HepG2 (cell line): ENCODE measurements around the gene LCE2C. TPM values are rescaled to one million over a fixed set of nuclear protein-coding genes. Genes with fewer than 3 reads are reported as not detected.

ENCODE experiments used
- ATAC-seq: fragments of 200-7000 bp; cut with Tn5 transposase; 3 replicates; pipeline ENCODE4 v1.9.1; 2020; ENCODE audit warnings: mild to moderate bottlenecking, moderate library complexity
- BruUV-seq: library from RNA; stranded (reverse); fragments of 400-500 nt; replicated peaks from 2 replicates; lab custom pipeline; 2021; lab: Mats Ljungman, UMichigan
- CTCF ChIA-PET: fragments of 300-600 bp; formaldehyde crosslinking; extraction: SDS; loops from one replicate; lab custom pipeline; 2021; ENCODE audit warnings: low total read pairs, inconsistent platforms, low intra/inter-chr PET ratio; lab: Yijun Ruan, JAX
- POLR2A ChIA-PET: fragments of 350-600 bp; sonication (Branson Sonifier 250); formaldehyde crosslinking; loops from one replicate; lab custom pipeline; 2020; ENCODE audit warnings: antibody characterized with exemption, inconsistent platforms; lab: Yijun Ruan, JAX
- DNase-seq: peaks from one replicate; pipeline ENCODE4 v3.0.0-alpha.2; 2015; ENCODE audit warnings: low spot score
- FAIRE-seq: peaks from 3 replicates; lab custom pipeline; 2011; peaks lifted over from hg19 to GRCh38; lab: Jason Lieb, UNC
- H2AFZ ChIP-seq: one replicate; pipeline ENCODE4 v1.6.1; 2011; ENCODE audit warnings: low read length, inconsistent platforms
- H3K27ac ChIP-seq: fragments of 300-600 bp; 3 replicates; pipeline ENCODE4 v1.8.0; 2011; ENCODE audit warnings: mixed run types, mild to moderate bottlenecking, mixed read lengths, low read length, inconsistent platforms; ENCODE audit not compliant: insufficient read depth; ENCODE audit errors: extremely low read length
- H3K27me3 ChIP-seq, 2 experiments: fragments of 200-600 bp in 1 of 2; 2 replicates in 1 of 2; 3 replicates in 1 of 2; pipeline versions ENCODE4 v1.6.0 to v1.8.0; 2011; ENCODE audit warnings: low read length in 2 of 2, mild to moderate bottlenecking in 2 of 2, moderate library complexity in 2 of 2, inconsistent platforms in 1 of 2; ENCODE audit not compliant: insufficient read depth in 2 of 2, control insufficient read depth in 1 of 2
- H3K36me3 ChIP-seq, 2 experiments: fragments of 200-600 bp in 1 of 2; replicated peaks in 1 of 2; 2 replicates in 1 of 2; 3 replicates in 1 of 2; pipeline versions ENCODE4 v1.5.1 to v1.8.0; 2011; ENCODE audit warnings: low read length in 2 of 2, inconsistent platforms in 1 of 2; ENCODE audit not compliant: insufficient read depth in 2 of 2, control insufficient read depth in 1 of 2
- H3K4me1 ChIP-seq: 2 replicates; pipeline ENCODE4 v1.5.1; 2012; ENCODE audit warnings: low read length, inconsistent platforms; ENCODE audit not compliant: insufficient read depth
- H3K4me2 ChIP-seq: 2 replicates; pipeline ENCODE4 v1.6.0; 2011; ENCODE audit warnings: low read depth, low read length, inconsistent platforms
- H3K4me3 ChIP-seq, 3 experiments: fragments of 200-600 bp in 1 of 3; sonication (generic), shearing (Covaris generic) in 1 of 3; replicated peaks in 1 of 3; 2 replicates each; pipeline ENCODE4 v1.5.1; 2011 to 2016; ENCODE audit warnings: low read length in 3 of 3, inconsistent platforms in 2 of 3, low read depth in 2 of 3, mild to moderate bottlenecking in 2 of 3, control low read depth in 1 of 3, mixed read lengths in 1 of 3; ENCODE audit not compliant: insufficient read depth in 1 of 3
- H3K79me2 ChIP-seq: one replicate; pipeline ENCODE4 v1.6.1; 2011; ENCODE audit warnings: low read length, inconsistent platforms; ENCODE audit not compliant: insufficient read depth
- H3K9ac ChIP-seq: 2 replicates; pipeline ENCODE4 v1.6.0; 2011; ENCODE audit warnings: mild to moderate bottlenecking, low read depth, low read length, inconsistent platforms; ENCODE audit not compliant: insufficient read depth
- H3K9me3 ChIP-seq: 2 replicates; pipeline ENCODE4 v1.5.1; 2012; ENCODE audit warnings: mild to moderate bottlenecking, low read length
- H4K20me1 ChIP-seq: 2 replicates; pipeline ENCODE4 v1.6.0; 2011; ENCODE audit warnings: inconsistent platforms, mild to moderate bottlenecking, low read length, moderate library complexity; ENCODE audit not compliant: insufficient read depth
- CBX5 ChIP-seq: sonication (generic); formaldehyde crosslinking; IDR thresholded peaks from 2 replicates; pipeline ENCODE4 v1.4.0; 2020; ENCODE audit warnings: missing genetic modification reagents, borderline replicate concordance
- EP300 ChIP-seq, 3 experiments: sonication (generic) in 1 of 3; formaldehyde crosslinking in 1 of 3; IDR thresholded peaks; 2 replicates each; pipeline versions ENCODE4 v1.5.1 to v1.6.1; 2011 to 2020; ENCODE audit warnings: low read depth in 2 of 3, low read length in 2 of 3, borderline replicate concordance in 1 of 3, improper control_type of control experiment in 1 of 3, mild to moderate bottlenecking in 1 of 3, missing genetic modification reagents in 1 of 3, moderate library complexity in 1 of 3
- HNF4A ChIP-seq: sonication (generic); formaldehyde crosslinking; IDR thresholded peaks from 2 replicates; pipeline ENCODE4 v1.4.0; 2020; ENCODE audit warnings: missing genetic modification reagents
- HNF4G ChIP-seq, 2 experiments: sonication (generic) in 1 of 2; formaldehyde crosslinking in 1 of 2; IDR thresholded peaks; 2 replicates each; pipeline versions ENCODE4 v1.4.0 to v1.6.1; 2011 to 2020; ENCODE audit warnings: borderline replicate concordance in 2 of 2, low read depth in 2 of 2, mild to moderate bottlenecking in 2 of 2, low read length in 1 of 2, missing genetic modification reagents in 1 of 2, moderate library complexity in 1 of 2
- KLF12 ChIP-seq: sonication (generic); formaldehyde crosslinking; IDR thresholded peaks from 2 replicates; pipeline ENCODE4 v1.4.0; 2020; ENCODE audit warnings: missing genetic modification reagents, borderline replicate concordance
- MAFF ChIP-seq: IDR thresholded peaks from 2 replicates; pipeline ENCODE4 v1.6.1; 2011; ENCODE audit warnings: low read depth, low read length, improper control_type of control experiment
- MTF1 ChIP-seq: sonication (generic); formaldehyde crosslinking; IDR thresholded peaks from 2 replicates; pipeline ENCODE4 v1.5.0; 2020; ENCODE audit warnings: missing genetic modification reagents
- NCOR1 ChIP-seq: fragments of 200-600 bp; sonication (generic); IDR thresholded peaks from 2 replicates; pipeline ENCODE4 v1.7.0; 2017; ENCODE audit warnings: antibody characterized with exemption, low read length, borderline replicate concordance
- PTBP1 ChIP-seq: fragments of 200-400 bp; formaldehyde crosslinking; IDR thresholded peaks from 2 replicates; pipeline ENCODE4 v1.6.1; 2018; ENCODE audit warnings: low read length, low read depth; ENCODE audit not compliant: poor library complexity, severe bottlenecking
- SALL1 ChIP-seq: sonication (generic); formaldehyde crosslinking; IDR thresholded peaks from 2 replicates; pipeline ENCODE4 v1.8.0; 2022; ENCODE audit warnings: mild to moderate bottlenecking, missing genetic modification reagents
- SYNCRIP ChIP-seq: fragments of 200-400 bp; formaldehyde crosslinking; IDR thresholded peaks from 2 replicates; pipeline ENCODE4 v1.6.1; 2018; ENCODE audit warnings: mild to moderate bottlenecking, low read depth, low read length; ENCODE audit not compliant: insufficient read depth
- ZBTB20 ChIP-seq: sonication (generic); formaldehyde crosslinking; IDR thresholded peaks from 2 replicates; pipeline ENCODE4 v1.8.1; 2023; ENCODE audit warnings: missing genetic modification reagents, low read depth, mild to moderate bottlenecking, borderline replicate concordance
- ZNF260 ChIP-seq: sonication (generic); formaldehyde crosslinking; IDR thresholded peaks from 2 replicates; pipeline ENCODE4 v1.4.0; 2020; ENCODE audit warnings: missing genetic modification reagents, low read depth, mild to moderate bottlenecking, borderline replicate concordance
- ZNF274 ChIP-seq: sonication (generic); formaldehyde crosslinking; IDR thresholded peaks from 2 replicates; pipeline ENCODE4 v1.5.1; 2020; ENCODE audit warnings: mild to moderate bottlenecking, missing genetic modification reagents
- ZNF431 ChIP-seq: sonication (generic); formaldehyde crosslinking; IDR thresholded peaks from 2 replicates; pipeline ENCODE4 v1.9.0; 2022; ENCODE audit warnings: missing genetic modification reagents, low read depth, mild to moderate bottlenecking, borderline replicate concordance
- ZNF737 ChIP-seq: sonication (generic); formaldehyde crosslinking; IDR thresholded peaks from 2 replicates; pipeline ENCODE4 v1.5.0; 2020; ENCODE audit warnings: missing genetic modification reagents, mild to moderate bottlenecking, borderline replicate concordance
- WGBS: methylation state at CpG from one replicate; pipeline ENCODE4 v1.1.6; 2017; ENCODE audit warnings: low lambda C conversion rate; 5-methylcytosine and 5-hydroxymethylcytosine counted together
- in situ Hi-C: cut with HindIII; loops from 2 replicates; pipeline ENCODE4 v1.10.0; 2017; ENCODE audit warnings: low pct_unique_long_range_greater_than_20kb; ENCODE audit not compliant: extremely low pct_ligation_motif_present
- intact Hi-C: fragments of 100-400 bp; cut with micrococcal nuclease; formaldehyde crosslinking; loops from one replicate; pipeline ENCODE4 v1.10.0; 2022; ENCODE audit not compliant: unreplicated experiment
- polyA plus RNA-seq, 8 experiments: library from polyadenylated mRNA; depleted of rRNA in 3 of 8; stranded (reverse) in 7 of 8; unstranded in 1 of 8; fragments of >200 nt; fragmentation: Illumina TruSeq in 4 of 8; extraction: Trizol in 4 of 8; gene quantifications; 2 replicates each; pipeline versions ENCODE4 v1.2.1 to v1.2.3, GENCODE V29; 2011 to 2016; ENCODE audit warnings: low read depth in 4 of 8, missing spikeins in 1 of 8, mixed read lengths in 1 of 8; ENCODE audit not compliant: insufficient read depth in 1 of 8
- total RNA-seq, 5 experiments: library from RNA; depleted of rRNA; stranded (reverse); fragments of >200 nt; fragmentation: Illumina TruSeq; extraction: Trizol; gene quantifications; 2 replicates each; pipeline ENCODE4 v1.2.3, GENCODE V29; 2016; ENCODE audit warnings: low read depth in 1 of 5
- TF ChIP-seq, protein P1 (sequence below): sonication (generic); formaldehyde crosslinking; IDR thresholded peaks from 2 replicates; pipeline ENCODE4 v1.4.0; 2020; ENCODE audit warnings: missing genetic modification reagents
- TF ChIP-seq, protein P2 (sequence below): sonication (generic); formaldehyde crosslinking; IDR thresholded peaks from 2 replicates; pipeline ENCODE4 v1.8.1; 2022; ENCODE audit warnings: low read depth, mild to moderate bottlenecking, missing genetic modification reagents
- TF ChIP-seq, protein P3 (sequence below): sonication (generic); IDR thresholded peaks from 2 replicates; pipeline ENCODE4 v1.6.1; 2016; ENCODE audit warnings: low read depth, borderline replicate concordance

The LCE2C gene
- total and polyA plus RNA-seq, 2 of the 13 experiments (the other 11 are each of a cell fraction or from before 2014, with no cell fraction given), result not detected

GRCh38 chr1:152658649-152659048 lies 16.4 kb upstream of the LCE2C start:
- Histone ChIP-seq H3K4me2 (no peak overlapping the region), H3K9ac (no peak overlapping the region), H3K9me3 (no peaks in the 10 kb centered on the region), H3K27me3 (no peaks in the 10 kb centered on the region), H3K36me3 (no peaks in the 10 kb centered on the region), H3K4me3 (no peak overlapping the region), H3K27ac (no peak overlapping the region), H3K79me2 (no peaks in the 10 kb centered on the region), H3K4me1 (no peaks in the 10 kb centered on the region), H2AFZ (no peak overlapping the region), H4K20me1 (no peaks in the 10 kb centered on the region)
- CTCF ChIA-PET, result no interaction called here
- intact Hi-C loops (no loop called here), in situ Hi-C loops (no loop called here)
- peak; percentile 16 for DNase-seq
- ATAC-seq, result peak; percentile 80
- no TSS peak for BruUV-seq
- no peak for FAIRE-seq
- POLR2A ChIA-PET, result no interaction called here
- WGBS, result 5% methylated on average over 3 of the region's 3 CpGs
- TF ChIP-seq ZNF431 (CRISPR knock-in tag) (no peak), SYNCRIP (no peak), HNF4A (CRISPR knock-in tag) (peak; percentile 83), CBX5 (CRISPR knock-in tag) (no peak), NCOR1 (peak; percentile 30; the same call in 1 of the 2 replicates), MTF1 (CRISPR knock-in tag) (no peak), HNF4G (IDR thresholded peaks at IDR 0.05; ENCODE audit: borderline replicate concordance, low read depth, low read length) (peak; percentile 50; the same call in 1 of the 2 replicates), HNF4G (CRISPR knock-in tag; IDR thresholded peaks at IDR 0.05; ENCODE audit: borderline replicate concordance, low read depth) (no peak; the same call in 1 of the 2 replicates), ZNF260 (CRISPR knock-in tag) (no peak), PTBP1 (no peak), ZNF737 (CRISPR knock-in tag) (no peak), ZNF274 (CRISPR knock-in tag) (no peak), SALL1 (peak; percentile 29; the same call in 1 of the 2 replicates), ZBTB20 (CRISPR knock-in tag) (no peak), EP300 (IDR thresholded peaks at IDR 0.05; ENCODE audit: low read depth in 2 of 2, low read length in 2 of 2) (no peak), EP300 (CRISPR knock-in tag; IDR thresholded peaks at IDR 0.05; ENCODE audit: borderline replicate concordance) (no peak), KLF12 (CRISPR knock-in tag) (no peak), MAFF (peak; percentile 64)
- TF ChIP-seq, protein P1, sequence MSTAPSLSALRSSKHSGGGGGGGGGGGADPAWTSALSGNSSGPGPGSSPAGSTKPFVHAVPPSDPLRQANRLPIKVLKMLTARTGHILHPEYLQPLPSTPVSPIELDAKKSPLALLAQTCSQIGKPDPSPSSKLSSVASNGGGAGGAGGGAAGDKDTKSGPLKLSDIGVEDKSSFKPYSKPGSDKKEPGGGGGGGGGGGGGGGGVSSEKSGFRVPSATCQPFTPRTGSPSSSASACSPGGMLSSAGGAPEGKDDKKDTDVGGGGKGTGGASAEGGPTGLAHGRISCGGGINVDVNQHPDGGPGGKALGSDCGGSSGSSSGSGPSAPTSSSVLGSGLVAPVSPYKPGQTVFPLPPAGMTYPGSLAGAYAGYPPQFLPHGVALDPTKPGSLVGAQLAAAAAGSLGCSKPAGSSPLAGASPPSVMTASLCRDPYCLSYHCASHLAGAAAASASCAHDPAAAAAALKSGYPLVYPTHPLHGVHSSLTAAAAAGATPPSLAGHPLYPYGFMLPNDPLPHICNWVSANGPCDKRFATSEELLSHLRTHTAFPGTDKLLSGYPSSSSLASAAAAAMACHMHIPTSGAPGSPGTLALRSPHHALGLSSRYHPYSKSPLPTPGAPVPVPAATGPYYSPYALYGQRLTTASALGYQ (CRISPR knock-in tag), result no peak
- TF ChIP-seq, protein P2, sequence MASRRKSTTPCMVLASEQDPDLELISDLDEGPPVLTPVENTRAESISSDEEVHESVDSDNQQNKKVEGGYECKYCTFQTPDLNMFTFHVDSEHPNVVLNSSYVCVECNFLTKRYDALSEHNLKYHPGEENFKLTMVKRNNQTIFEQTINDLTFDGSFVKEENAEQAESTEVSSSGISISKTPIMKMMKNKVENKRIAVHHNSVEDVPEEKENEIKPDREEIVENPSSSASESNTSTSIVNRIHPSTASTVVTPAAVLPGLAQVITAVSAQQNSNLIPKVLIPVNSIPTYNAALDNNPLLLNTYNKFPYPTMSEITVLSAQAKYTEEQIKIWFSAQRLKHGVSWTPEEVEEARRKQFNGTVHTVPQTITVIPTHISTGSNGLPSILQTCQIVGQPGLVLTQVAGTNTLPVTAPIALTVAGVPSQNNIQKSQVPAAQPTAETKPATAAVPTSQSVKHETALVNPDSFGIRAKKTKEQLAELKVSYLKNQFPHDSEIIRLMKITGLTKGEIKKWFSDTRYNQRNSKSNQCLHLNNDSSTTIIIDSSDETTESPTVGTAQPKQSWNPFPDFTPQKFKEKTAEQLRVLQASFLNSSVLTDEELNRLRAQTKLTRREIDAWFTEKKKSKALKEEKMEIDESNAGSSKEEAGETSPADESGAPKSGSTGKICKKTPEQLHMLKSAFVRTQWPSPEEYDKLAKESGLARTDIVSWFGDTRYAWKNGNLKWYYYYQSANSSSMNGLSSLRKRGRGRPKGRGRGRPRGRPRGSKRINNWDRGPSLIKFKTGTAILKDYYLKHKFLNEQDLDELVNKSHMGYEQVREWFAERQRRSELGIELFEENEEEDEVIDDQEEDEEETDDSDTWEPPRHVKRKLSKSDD, result no peak
- TF ChIP-seq, protein P3, sequence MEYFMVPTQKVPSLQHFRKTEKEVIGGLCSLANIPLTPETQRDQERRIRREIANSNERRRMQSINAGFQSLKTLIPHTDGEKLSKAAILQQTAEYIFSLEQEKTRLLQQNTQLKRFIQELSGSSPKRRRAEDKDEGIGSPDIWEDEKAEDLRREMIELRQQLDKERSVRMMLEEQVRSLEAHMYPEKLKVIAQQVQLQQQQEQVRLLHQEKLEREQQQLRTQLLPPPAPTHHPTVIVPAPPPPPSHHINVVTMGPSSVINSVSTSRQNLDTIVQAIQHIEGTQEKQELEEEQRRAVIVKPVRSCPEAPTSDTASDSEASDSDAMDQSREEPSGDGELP, result no peak
